GM23338 (cell line): Measurements from ENCODE around the gene BLVRA.

ENCODE experiments used
- CREB1 ChIP-seq: fragments of 250-450 bp; sonication (Bioruptor Pico); IDR thresholded peaks from 2 replicates; pipeline ENCODE4 v1.5.0; 2020; ENCODE audit warnings: low read depth, mild to moderate bottlenecking, moderate library complexity
- EZH2 ChIP-seq: fragments of 200-600 bp; sonication (generic); IDR thresholded peaks from one replicate; pipeline ENCODE4 v1.8.0; 2017; ENCODE audit warnings: antibody characterized with exemption, mild to moderate bottlenecking, low read depth; ENCODE audit not compliant: unreplicated experiment
- EZH2phosphoT487 ChIP-seq: fragments of 200-600 bp; sonication (generic); IDR thresholded peaks from one replicate; pipeline ENCODE4 v1.8.1; 2018; ENCODE audit warnings: antibody characterized with exemption; ENCODE audit not compliant: unreplicated experiment
- JUNB ChIP-seq: IDR thresholded peaks from one replicate; pipeline ENCODE4 v1.6.1; 2016; ENCODE audit warnings: antibody characterized with exemption; ENCODE audit not compliant: unreplicated experiment
- NANOG ChIP-seq: IDR thresholded peaks from 2 replicates; pipeline ENCODE4 v1.6.1; 2016; ENCODE audit warnings: antibody characterized with exemption, borderline replicate concordance
- POLR2AphosphoS5 ChIP-seq: IDR thresholded peaks from 2 replicates; pipeline ENCODE4 v1.6.1; 2016; ENCODE audit warnings: antibody characterized with exemption, low read depth
- STAT1 ChIP-seq: IDR thresholded peaks from one replicate; pipeline ENCODE4 v1.6.1; 2016; ENCODE audit warnings: antibody characterized with exemption; ENCODE audit not compliant: unreplicated experiment
- ZNF114 ChIP-seq: fragments of 250-450 bp; sonication (Bioruptor Pico); IDR thresholded peaks from 2 replicates; pipeline ENCODE4 v1.5.0; 2020; ENCODE audit warnings: mild to moderate bottlenecking, moderate library complexity
- ZNF331 ChIP-seq: fragments of 250-450 bp; sonication (Bioruptor Pico); IDR thresholded peaks from 2 replicates; pipeline ENCODE4 v1.5.0; 2020; ENCODE audit warnings: low read depth, mild to moderate bottlenecking, moderate library complexity
- TF ChIP-seq, protein P1 (sequence below), 2 experiments: fragments of 200-600 bp in 1 of 2; sonication (generic) in 1 of 2; conservative IDR thresholded peaks; 2 replicates each; pipeline versions ENCODE4 v1.5.1 to v1.6.1; 2016 to 2017; ENCODE audit warnings: antibody characterized with exemption in 2 of 2, low read depth in 2 of 2, mild to moderate bottlenecking in 2 of 2, moderate library complexity in 1 of 2
- TF ChIP-seq, protein P2 (sequence below): IDR thresholded peaks from one replicate; pipeline ENCODE4 v1.6.1; 2018; ENCODE audit warnings: antibody characterized with exemption; ENCODE audit not compliant: unreplicated experiment
- TF ChIP-seq, protein P3 (sequence below): IDR thresholded peaks from 2 replicates; pipeline ENCODE4 v1.6.1; 2016; ENCODE audit warnings: antibody characterized with exemption
- TF ChIP-seq, protein P4 (sequence below): fragments of 250-450 bp; sonication (Bioruptor Pico); IDR thresholded peaks from 2 replicates; pipeline ENCODE4 v1.5.0; 2020; ENCODE audit warnings: mild to moderate bottlenecking, moderate library complexity

DNA sequence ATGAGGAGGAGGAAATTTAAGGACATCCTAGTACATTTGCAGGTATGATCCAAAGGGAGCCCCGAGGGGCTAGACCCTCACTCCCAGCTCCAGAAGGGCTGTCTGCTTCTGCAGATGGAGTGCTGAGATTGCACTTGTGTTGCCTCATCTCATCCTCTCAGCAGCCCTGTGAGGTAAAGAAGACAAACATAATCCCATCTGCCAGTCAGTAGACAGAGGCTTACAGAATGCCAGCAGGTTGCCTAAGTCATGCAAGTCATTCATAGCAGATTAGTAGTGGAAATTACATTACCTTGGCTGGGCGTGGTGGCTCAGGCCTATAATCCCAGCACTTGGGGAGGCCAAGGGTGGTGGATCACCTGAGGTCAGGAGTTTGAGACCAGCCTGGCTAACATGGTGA is 45.4 kb downstream of the BLVRA start:
- TF ChIP-seq, protein P1, sequence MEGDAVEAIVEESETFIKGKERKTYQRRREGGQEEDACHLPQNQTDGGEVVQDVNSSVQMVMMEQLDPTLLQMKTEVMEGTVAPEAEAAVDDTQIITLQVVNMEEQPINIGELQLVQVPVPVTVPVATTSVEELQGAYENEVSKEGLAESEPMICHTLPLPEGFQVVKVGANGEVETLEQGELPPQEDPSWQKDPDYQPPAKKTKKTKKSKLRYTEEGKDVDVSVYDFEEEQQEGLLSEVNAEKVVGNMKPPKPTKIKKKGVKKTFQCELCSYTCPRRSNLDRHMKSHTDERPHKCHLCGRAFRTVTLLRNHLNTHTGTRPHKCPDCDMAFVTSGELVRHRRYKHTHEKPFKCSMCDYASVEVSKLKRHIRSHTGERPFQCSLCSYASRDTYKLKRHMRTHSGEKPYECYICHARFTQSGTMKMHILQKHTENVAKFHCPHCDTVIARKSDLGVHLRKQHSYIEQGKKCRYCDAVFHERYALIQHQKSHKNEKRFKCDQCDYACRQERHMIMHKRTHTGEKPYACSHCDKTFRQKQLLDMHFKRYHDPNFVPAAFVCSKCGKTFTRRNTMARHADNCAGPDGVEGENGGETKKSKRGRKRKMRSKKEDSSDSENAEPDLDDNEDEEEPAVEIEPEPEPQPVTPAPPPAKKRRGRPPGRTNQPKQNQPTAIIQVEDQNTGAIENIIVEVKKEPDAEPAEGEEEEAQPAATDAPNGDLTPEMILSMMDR (conservative IDR thresholded peaks at IDR 0.05; ENCODE audit: low read depth in 2 of 2) = no peak
- TF ChIP-seq EZH2 (no peak), CREB1 (CRISPR knock-in tag) (no peak), ZNF331 (CRISPR knock-in tag) (no peak), POLR2AphosphoS5 (no peak), EZH2phosphoT487 (no peak), NANOG (no peak), JUNB (no peak), STAT1 (no peak), ZNF114 (CRISPR knock-in tag) (no peak)
- TF ChIP-seq, protein P2, sequence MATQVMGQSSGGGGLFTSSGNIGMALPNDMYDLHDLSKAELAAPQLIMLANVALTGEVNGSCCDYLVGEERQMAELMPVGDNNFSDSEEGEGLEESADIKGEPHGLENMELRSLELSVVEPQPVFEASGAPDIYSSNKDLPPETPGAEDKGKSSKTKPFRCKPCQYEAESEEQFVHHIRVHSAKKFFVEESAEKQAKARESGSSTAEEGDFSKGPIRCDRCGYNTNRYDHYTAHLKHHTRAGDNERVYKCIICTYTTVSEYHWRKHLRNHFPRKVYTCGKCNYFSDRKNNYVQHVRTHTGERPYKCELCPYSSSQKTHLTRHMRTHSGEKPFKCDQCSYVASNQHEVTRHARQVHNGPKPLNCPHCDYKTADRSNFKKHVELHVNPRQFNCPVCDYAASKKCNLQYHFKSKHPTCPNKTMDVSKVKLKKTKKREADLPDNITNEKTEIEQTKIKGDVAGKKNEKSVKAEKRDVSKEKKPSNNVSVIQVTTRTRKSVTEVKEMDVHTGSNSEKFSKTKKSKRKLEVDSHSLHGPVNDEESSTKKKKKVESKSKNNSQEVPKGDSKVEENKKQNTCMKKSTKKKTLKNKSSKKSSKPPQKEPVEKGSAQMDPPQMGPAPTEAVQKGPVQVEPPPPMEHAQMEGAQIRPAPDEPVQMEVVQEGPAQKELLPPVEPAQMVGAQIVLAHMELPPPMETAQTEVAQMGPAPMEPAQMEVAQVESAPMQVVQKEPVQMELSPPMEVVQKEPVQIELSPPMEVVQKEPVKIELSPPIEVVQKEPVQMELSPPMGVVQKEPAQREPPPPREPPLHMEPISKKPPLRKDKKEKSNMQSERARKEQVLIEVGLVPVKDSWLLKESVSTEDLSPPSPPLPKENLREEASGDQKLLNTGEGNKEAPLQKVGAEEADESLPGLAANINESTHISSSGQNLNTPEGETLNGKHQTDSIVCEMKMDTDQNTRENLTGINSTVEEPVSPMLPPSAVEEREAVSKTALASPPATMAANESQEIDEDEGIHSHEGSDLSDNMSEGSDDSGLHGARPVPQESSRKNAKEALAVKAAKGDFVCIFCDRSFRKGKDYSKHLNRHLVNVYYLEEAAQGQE = no peak
- TF ChIP-seq, protein P3, sequence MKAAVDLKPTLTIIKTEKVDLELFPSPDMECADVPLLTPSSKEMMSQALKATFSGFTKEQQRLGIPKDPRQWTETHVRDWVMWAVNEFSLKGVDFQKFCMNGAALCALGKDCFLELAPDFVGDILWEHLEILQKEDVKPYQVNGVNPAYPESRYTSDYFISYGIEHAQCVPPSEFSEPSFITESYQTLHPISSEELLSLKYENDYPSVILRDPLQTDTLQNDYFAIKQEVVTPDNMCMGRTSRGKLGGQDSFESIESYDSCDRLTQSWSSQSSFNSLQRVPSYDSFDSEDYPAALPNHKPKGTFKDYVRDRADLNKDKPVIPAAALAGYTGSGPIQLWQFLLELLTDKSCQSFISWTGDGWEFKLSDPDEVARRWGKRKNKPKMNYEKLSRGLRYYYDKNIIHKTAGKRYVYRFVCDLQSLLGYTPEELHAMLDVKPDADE = no peak
- TF ChIP-seq, protein P4, sequence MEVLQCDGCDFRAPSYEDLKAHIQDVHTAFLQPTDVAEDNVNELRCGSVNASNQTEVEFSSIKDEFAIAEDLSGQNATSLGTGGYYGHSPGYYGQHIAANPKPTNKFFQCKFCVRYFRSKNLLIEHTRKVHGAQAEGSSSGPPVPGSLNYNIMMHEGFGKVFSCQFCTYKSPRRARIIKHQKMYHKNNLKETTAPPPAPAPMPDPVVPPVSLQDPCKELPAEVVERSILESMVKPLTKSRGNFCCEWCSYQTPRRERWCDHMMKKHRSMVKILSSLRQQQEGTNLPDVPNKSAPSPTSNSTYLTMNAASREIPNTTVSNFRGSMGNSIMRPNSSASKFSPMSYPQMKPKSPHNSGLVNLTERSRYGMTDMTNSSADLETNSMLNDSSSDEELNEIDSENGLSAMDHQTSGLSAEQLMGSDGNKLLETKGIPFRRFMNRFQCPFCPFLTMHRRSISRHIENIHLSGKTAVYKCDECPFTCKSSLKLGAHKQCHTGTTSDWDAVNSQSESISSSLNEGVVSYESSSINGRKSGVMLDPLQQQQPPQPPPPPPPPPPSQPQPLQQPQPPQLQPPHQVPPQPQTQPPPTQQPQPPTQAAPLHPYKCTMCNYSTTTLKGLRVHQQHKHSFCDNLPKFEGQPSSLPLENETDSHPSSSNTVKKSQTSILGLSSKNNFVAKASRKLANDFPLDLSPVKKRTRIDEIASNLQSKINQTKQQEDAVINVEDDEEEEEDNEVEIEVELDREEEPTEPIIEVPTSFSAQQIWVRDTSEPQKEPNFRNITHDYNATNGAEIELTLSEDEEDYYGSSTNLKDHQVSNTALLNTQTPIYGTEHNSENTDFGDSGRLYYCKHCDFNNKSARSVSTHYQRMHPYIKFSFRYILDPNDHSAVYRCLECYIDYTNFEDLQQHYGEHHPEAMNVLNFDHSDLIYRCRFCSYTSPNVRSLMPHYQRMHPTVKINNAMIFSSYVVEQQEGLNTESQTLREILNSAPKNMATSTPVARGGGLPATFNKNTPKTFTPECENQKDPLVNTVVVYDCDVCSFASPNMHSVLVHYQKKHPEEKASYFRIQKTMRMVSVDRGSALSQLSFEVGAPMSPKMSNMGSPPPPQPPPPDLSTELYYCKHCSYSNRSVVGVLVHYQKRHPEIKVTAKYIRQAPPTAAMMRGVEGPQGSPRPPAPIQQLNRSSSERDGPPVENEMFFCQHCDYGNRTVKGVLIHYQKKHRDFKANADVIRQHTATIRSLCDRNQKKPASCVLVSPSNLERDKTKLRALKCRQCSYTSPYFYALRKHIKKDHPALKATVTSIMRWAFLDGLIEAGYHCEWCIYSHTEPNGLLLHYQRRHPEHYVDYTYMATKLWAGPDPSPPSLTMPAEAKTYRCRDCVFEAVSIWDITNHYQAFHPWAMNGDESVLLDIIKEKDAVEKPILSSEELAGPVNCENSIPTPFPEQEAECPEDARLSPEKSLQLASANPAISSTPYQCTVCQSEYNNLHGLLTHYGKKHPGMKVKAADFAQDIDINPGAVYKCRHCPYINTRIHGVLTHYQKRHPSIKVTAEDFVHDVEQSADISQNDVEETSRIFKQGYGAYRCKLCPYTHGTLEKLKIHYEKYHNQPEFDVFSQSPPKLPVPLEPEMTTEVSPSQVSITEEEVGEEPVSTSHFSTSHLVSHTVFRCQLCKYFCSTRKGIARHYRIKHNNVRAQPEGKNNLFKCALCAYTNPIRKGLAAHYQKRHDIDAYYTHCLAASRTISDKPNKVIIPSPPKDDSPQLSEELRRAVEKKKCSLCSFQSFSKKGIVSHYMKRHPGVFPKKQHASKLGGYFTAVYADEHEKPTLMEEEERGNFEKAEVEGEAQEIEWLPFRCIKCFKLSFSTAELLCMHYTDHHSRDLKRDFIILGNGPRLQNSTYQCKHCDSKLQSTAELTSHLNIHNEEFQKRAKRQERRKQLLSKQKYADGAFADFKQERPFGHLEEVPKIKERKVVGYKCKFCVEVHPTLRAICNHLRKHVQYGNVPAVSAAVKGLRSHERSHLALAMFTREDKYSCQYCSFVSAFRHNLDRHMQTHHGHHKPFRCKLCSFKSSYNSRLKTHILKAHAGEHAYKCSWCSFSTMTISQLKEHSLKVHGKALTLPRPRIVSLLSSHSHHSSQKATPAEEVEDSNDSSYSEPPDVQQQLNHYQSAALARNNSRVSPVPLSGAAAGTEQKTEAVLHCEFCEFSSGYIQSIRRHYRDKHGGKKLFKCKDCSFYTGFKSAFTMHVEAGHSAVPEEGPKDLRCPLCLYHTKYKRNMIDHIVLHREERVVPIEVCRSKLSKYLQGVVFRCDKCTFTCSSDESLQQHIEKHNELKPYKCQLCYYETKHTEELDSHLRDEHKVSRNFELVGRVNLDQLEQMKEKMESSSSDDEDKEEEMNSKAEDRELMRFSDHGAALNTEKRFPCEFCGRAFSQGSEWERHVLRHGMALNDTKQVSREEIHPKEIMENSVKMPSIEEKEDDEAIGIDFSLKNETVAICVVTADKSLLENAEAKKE = no peak
